Measurements from ENCODE around the gene ISYNA1. TPM values are rescaled to one million over a fixed set of nuclear protein-coding genes. Genes with fewer than 3 reads are reported as not detected.
"Not testable (repeated sequence)": the region's sequence is repeated elsewhere in the genome, so short reads cannot be mapped to it uniquely, and the experiment has no call there.

ISYNA1 gene
- total RNA-seq, 1 donor from 2014 or later, result 8.5 TPM

- peak; percentile 34 for ATAC-seq
These were observed 19.3 kb downstream of the ISYNA1 start for GRCh38 chr19:18418483-18419194.

- ATAC-seq, result no peak
These were observed 19.9 kb downstream of the ISYNA1 start for GRCh38 chr19:18418029-18418482.

GRCh38 chr19:18417250-18418028 lies 20.5 kb downstream of the ISYNA1 start:
- peak; percentile 19 for ATAC-seq

GRCh38 chr19:18416778-18417249 lies 21.1 kb downstream of the ISYNA1 start:
- peak; percentile 8 for ATAC-seq

- peak; percentile 1 for ATAC-seq
These were observed 22.6 kb downstream of the ISYNA1 start for GRCh38 chr19:18415178-18415867.

- ATAC-seq, result no peak
These were observed 23.3 kb downstream of the ISYNA1 start for GRCh38 chr19:18414504-18415177.

- ATAC-seq, result no peak
These were observed 25.2 kb downstream of the ISYNA1 start for GRCh38 chr19:18412610-18413239.

- peak; percentile 36 for ATAC-seq
These were observed 29.9 kb downstream of the ISYNA1 start for GRCh38 chr19:18408053-18408476.

- ATAC-seq, result no peak
These were observed 31.2 kb downstream of the ISYNA1 start for GRCh38 chr19:18406749-18407148.

GRCh38 chr19:18405754-18406153 lies 32.2 kb downstream of the ISYNA1 start:
- not testable (repeated sequence) for ATAC-seq

- not testable (repeated sequence) for ATAC-seq
These were observed 35.3 kb downstream of the ISYNA1 start for GRCh38 chr19:18402455-18403248.

- peak; percentile 78 for ATAC-seq
These were observed 36.3 kb downstream of the ISYNA1 start for GRCh38 chr19:18401580-18402112.

- ATAC-seq, result peak; percentile 54
These were observed 38.9 kb downstream of the ISYNA1 start for GRCh38 chr19:18399008-18399407.

- peak; percentile 29 for ATAC-seq
These were observed 40.4 kb downstream of the ISYNA1 start, which contains the start of gene LRRC25 for GRCh38 chr19:18397242-18398202. TSS of gene LRRC25 (minus strand) at chr19:18397622. CDS start at chr19:18396963, 659 bp downstream.

- ATAC-seq, result no peak
These were observed 41.3 kb downstream of the ISYNA1 start for GRCh38 chr19:18396471-18397241.

GRCh38 chr19:18393836-18394235 lies 44.1 kb downstream of the ISYNA1 start:
- no peak for ATAC-seq

- ATAC-seq, result no peak
These were observed 45.0 kb downstream of the ISYNA1 start for GRCh38 chr19:18392926-18393325.

- ATAC-seq, result no peak
These were observed 45.5 kb downstream of the ISYNA1 start for GRCh38 chr19:18392417-18392816.

All from esophagus mucosa (tissue), 1 donor.